WI38 (cell line): ENCODE measurements around the gene MLF2.
"Not testable (repeated sequence)": the region's sequence is repeated elsewhere in the genome, so short reads cannot be mapped to it uniquely, and the experiment has no call there.

Source experiments
- H3K4me3 ChIP-seq: 2 replicates; pipeline ENCODE4 v1.5.1; 2011; ENCODE audit warnings: low read depth, mild to moderate bottlenecking, control low read depth, low read length
- TF ChIP-seq, protein P1 (sequence below): IDR thresholded peaks from 2 replicates; pipeline ENCODE4 v1.5.1; 2012; ENCODE audit warnings: low read depth, mild to moderate bottlenecking, control low read depth, low read length

MLF2 gene

DNA sequence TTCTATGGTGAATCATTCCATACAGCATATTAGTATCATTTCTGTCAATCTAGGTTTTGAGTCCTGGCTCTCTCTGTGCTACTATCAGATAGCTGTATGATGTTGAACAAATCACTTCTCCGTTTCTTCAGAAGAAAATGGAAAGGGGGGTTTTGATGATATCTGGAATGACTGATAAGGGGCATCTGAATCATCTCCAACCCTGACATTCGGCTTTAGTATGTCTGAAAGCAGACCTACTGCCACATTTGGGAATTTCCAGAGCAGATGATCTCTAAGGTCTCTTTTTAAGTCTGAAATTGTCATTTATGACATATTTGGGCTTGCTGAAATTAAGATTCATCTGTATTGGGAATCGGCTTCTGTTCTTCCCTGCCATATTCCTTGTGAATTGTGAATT, 10.1 kb downstream of the MLF2 start:
- TF ChIP-seq, protein P1, sequence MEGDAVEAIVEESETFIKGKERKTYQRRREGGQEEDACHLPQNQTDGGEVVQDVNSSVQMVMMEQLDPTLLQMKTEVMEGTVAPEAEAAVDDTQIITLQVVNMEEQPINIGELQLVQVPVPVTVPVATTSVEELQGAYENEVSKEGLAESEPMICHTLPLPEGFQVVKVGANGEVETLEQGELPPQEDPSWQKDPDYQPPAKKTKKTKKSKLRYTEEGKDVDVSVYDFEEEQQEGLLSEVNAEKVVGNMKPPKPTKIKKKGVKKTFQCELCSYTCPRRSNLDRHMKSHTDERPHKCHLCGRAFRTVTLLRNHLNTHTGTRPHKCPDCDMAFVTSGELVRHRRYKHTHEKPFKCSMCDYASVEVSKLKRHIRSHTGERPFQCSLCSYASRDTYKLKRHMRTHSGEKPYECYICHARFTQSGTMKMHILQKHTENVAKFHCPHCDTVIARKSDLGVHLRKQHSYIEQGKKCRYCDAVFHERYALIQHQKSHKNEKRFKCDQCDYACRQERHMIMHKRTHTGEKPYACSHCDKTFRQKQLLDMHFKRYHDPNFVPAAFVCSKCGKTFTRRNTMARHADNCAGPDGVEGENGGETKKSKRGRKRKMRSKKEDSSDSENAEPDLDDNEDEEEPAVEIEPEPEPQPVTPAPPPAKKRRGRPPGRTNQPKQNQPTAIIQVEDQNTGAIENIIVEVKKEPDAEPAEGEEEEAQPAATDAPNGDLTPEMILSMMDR, result no peak
- H3K4me3 ChIP-seq, result no peak overlapping the region

DNA sequence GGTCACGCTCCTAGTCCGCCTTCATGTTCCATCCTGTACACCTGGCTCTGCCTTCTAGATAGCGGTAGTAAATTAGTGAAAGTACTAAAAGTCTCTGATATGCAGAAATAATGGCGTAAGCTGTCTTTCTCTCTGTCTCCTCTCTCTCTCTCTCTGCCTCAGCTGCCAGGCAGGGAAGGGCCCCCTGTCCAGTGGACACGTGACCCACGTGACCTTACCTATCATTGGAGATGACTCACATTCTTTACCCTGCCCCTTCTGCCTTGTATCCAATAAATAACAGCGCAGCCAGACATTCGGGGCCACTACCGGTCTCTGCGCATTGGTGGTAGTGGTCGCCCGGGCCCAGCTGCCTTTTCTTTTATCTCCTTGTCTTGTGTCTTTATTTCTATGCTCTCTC, 10.9 kb downstream of the MLF2 start:
- not testable (repeated sequence) for H3K4me3 ChIP-seq

DNA sequence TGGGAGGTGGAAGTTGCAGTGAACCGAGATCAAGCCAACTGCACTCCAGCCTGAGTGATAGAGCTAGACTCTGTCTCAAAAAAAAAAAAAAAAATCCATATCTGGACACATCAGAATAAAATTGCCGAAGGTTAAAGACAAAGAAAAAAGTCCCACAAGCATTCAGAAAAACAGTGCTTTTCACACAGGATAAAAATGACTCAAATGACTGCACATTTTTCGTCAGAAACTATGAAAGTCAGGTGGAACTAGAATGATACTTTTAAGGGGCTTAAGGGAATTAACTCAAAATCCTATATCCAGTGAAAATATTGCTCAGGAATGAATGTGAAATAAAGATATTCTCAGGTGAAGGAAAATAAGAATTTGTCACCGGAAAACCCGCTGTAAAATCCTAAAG, 16.2 kb downstream of the MLF2 start:
- no peak overlapping the region for H3K4me3 ChIP-seq
- TF ChIP-seq, protein P1, result no peak

DNA sequence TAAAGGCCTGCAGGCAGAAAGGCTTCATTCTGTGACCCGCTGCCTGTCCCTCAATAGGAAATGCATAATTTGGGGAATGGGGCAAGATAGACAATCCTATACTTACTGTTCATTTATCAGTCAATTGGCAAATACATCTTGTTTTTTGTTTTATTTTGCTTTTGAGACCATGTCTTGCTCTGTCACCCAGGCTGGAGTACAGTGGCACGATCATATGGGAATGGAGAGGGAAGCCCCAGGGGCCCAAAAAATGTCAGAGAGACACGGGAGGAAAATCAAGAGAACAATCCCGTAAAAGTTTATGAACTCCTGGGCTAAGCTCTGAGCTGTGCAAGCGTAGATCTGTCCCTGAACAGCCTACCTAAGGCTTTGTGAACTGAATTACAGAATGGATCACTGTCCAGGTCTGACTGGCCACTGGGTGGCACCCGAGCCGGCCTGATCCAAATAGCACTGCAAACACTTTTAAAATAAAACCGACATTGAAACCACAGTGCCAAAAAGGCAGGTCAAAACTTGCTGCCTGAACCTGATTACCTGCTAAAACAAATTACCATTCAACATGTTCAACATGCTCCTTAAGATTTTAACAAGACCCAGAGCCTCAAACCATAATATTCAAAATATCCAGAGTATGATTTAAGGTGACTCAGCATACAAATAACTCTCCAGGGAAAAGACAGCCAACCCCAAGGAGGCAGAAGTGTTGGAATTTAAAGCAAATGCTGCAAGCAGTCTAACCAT, 17.3 kb downstream of the MLF2 start:
- H3K4me3 ChIP-seq, result no peak overlapping the region
- TF ChIP-seq, protein P1, result peak; percentile 66

DNA sequence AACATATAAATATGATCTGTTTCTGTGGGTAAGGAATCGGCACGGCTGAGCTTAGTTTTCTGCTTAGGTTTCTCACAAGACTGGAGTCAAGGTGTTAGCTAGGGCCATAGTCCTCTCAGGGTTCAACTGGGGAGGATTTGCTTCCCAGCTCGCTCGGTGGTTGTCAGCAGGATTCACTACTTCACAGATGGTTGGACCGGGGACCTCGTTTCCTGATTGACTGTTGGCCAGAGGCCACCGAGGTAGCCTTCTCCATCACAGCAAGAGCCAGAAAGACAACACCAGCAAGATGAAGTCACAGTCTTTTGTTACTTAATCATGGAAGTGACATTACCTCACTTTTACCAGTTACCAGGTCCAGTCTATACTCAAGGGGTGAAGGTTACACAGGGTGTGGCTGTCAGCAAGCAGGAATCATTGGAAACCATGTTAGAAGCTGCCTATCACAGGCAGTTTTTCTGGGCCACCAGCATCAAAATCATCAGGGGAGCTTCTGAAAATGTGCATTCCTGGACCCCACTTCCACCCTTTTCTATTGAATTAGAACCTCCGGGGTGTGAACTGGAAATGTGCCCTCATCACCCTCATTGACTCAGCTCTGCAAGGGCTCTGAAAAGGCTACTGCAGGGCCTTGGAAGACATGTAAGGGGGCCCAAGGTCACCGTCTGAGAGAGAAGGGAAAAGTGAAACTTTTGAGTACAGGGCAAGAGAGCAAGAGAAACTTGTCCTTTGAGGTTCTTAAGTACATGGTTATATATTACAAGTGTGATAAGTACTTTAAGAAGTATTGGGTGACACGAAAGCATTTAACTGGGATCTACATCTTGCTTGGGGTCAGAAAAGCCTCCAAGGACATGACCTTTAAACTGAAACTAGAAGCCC, 18.2 kb downstream of the MLF2 start:
- TF ChIP-seq, protein P1, result no peak
- H3K4me3 ChIP-seq, result no peak overlapping the region

DNA sequence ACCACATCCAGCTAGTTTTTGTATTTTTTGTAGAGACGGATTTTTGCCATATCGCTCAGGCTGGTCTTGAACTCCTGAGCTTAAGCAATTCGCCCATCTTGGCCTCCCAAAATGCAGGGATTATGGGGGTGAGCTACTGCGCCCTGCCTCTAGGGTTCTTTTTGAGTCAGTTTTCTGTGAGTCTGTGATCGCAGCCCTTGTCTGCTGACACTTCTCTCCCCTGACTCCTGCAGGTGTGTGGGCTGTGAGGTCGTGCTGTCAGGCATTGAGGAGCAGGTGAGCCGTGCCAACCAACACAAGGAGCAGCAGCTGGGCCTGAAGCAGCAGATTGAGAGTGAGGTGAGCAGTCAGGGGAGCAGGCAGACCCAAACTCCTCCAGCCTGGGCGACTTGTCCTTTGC, 22.8 kb downstream of the MLF2 start:
- no peak overlapping the region for H3K4me3 ChIP-seq
- TF ChIP-seq, protein P1, result no peak

DNA sequence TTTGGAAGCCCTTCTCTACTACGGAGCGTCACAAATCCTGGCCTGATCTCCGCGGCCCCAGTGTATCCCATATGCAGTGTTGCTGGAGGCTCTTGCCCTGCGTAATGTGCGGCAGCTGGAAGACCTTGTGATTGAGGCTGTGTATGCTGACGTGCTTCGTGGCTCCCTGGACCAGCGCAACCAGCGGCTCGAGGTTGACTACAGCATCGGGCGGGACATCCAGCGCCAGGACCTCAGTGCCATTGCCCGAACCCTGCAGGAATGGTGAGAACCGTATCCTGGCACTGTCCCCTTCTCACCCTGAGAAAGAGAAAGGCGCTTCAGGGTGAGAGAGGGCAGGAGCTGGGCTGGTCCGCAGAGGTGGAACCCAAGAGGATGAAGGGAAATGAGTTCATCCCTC, 23.8 kb downstream of the MLF2 start:
- TF ChIP-seq, protein P1, result no peak
- no peak overlapping the region for H3K4me3 ChIP-seq
